ENCODE measurements around the gene KCP.
"Not testable (repeated sequence)": the region's sequence is repeated elsewhere in the genome, so short reads cannot be mapped to it uniquely, and the experiment has no call there.

KCP gene

DNA sequence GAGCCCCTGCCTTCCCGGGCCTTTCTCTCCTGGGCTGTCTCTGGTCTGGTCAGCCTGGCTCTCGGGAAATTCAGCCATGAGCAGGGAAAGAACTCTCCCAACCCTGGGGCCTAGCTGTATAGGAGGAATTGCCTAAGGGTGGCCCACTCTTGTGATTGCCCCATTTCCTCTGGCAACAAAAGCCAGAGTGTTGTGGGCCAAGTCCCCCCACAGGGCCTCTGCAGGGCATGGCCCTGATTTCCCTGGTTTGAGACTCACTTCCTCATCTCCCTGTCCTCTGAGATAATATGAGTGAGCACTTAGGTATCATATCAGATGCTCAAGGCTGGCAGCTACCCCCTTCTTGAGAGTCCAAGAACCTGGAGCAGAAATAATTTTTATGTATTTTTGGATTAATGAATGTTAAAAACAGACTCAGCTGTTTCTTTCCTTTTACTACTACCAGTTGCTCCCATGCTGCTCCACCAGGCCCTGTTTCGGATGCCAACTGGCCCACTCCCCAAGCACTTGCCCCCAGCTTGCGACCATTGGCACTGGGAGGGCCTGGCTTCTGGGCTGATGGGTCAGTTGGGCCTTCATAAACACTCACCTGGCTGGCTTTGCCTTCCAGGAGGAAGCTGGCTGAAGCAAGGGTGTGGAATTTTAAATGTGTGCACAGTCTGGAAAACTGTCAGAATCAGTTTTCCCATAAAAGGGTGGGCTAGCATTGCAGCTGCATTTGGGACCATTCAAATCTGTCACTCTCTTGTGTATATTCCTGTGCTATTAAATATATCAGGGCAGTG lies 38.7 kb upstream of the KCP start:
- TF ChIP-seq ZFX (IDR thresholded peaks at IDR 0.05; ENCODE audit: borderline replicate concordance) (no peak), CTCF (IDR thresholded peaks at IDR 0.05) (no peak)
- H3K27ac ChIP-seq: no peak overlapping the region; the same call in 1 of the 2 replicates

GRCh38 chr7:128948312-128948973 lies 37.9 kb upstream of the KCP start:
- TF ChIP-seq CTCF (IDR thresholded peaks at IDR 0.05) (no peak), ZFX (IDR thresholded peaks at IDR 0.05; ENCODE audit: borderline replicate concordance) (no peak)
- H3K27ac ChIP-seq: no peak overlapping the region

DNA sequence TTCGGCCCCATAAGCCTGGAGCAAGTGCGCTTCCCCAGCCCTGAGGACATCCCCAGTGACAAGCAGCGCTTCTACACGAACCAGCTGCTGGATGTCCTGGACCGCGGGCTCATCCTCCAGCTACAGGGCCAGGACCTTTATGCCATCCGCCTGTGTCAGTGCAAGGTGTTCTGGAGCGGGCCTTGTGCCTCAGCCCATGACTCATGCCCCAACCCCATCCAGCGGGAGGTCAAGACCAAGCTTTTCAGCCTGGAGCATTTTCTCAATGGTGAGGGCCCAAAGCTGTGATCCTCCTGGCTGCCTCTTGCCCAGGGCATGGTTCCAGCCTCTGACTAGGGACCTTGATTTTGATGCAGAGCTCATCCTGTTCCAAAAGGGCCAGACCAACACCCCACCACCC lies 37.3 kb upstream of the KCP start:
- no peak overlapping the region for H3K27ac ChIP-seq
- no peak for TF ChIP-seq ZFX (IDR thresholded peaks at IDR 0.05; ENCODE audit: borderline replicate concordance)
- no peak for TF ChIP-seq CTCF (IDR thresholded peaks at IDR 0.05)

GRCh38 chr7:128946936-128947830 lies 36.7 kb upstream of the KCP start:
- no peak overlapping the region for H3K27ac ChIP-seq
- TF ChIP-seq ZFX (IDR thresholded peaks at IDR 0.05; ENCODE audit: borderline replicate concordance) (no peak), CTCF (IDR thresholded peaks at IDR 0.05) (peak; percentile 49)

- no peak overlapping the region for H3K27ac ChIP-seq
- TF ChIP-seq CTCF (IDR thresholded peaks at IDR 0.05): no peak
- TF ChIP-seq ZFX (IDR thresholded peaks at IDR 0.05; ENCODE audit: borderline replicate concordance): no peak
Observed at GRCh38 chr7:128945668-128946366, 35.3 kb upstream of the KCP start.

- no peak overlapping the region for H3K27ac ChIP-seq
- no peak for TF ChIP-seq CTCF (IDR thresholded peaks at IDR 0.05)
- TF ChIP-seq ZFX (IDR thresholded peaks at IDR 0.05; ENCODE audit: borderline replicate concordance): no peak
Observed at GRCh38 chr7:128944487-128945236, 34.2 kb upstream of the KCP start.

DNA sequence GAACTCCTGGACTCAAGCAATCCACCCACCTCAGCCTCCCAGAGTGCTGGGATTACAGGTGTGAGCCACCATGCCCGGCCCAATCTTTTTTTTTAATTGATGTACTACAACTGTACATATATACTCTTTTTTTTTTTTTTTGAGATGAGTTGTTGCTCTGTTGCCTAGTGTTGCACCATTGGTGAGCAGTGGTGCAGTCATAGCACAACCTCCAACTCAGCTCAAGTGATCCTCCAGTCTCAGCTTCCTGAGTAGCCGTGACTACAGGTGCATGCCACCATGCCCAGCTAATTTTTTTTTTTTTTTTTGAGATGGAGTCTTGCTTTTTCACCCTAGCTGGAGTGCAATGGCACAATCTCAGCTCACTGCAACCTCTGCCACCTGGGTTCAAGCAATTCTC lies 32.7 kb upstream of the KCP start:
- not testable (repeated sequence) for H3K27ac ChIP-seq

Measured in 22Rv1 (cell line).